GM21786 (cell line): ENCODE results near the gene LRRC45.

ENCODE experiments used
- ATAC-seq: cut with Tn5 transposase; IDR thresholded peaks from one replicate; pipeline ENCODE4 v1.9.1; 2021; ENCODE audit not compliant: unreplicated experiment

Gene LRRC45

DNA sequence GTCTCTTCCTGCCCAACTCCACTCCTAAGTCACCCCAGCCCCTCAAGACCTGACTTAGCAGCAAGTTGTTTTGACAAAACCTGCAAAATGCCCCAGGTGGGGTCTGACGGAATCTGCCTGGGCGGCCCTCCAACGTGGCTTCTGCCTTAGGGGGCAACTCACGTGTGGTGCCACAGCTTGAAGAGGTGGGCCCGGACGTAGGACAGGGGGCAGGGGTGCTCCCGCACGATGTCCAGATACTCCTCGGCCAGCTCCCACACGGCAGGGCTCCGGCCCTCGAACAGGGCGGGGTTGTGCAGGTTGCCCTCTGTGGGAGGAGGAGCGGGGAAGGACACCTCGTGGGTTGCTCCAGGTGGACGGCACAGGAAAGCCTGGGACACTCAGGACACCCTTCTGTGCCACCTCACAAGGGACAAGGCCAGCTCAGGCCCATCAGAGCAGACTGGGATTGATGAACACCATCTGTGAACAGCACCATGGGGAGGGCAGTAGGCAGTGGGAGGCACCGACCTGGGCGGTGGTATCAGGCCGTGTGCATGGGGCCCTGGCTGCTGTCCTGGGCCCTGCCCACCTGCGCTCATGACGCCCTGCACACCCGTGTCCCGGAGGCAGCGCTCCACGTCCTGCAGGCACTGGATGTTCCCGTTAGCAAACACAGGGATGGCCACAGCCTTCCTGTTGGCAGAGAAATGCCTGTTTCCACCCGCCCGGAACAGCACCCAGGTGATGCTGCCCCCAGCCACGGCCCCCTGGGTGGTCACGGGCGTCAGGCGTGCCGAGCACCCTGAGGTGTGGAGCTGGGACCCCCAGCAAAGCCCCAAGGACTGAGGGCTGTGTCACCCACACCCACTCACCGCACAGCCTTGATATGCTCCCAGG is 38.2 kb downstream of the LRRC45 start:
- ATAC-seq, result no peak

DNA sequence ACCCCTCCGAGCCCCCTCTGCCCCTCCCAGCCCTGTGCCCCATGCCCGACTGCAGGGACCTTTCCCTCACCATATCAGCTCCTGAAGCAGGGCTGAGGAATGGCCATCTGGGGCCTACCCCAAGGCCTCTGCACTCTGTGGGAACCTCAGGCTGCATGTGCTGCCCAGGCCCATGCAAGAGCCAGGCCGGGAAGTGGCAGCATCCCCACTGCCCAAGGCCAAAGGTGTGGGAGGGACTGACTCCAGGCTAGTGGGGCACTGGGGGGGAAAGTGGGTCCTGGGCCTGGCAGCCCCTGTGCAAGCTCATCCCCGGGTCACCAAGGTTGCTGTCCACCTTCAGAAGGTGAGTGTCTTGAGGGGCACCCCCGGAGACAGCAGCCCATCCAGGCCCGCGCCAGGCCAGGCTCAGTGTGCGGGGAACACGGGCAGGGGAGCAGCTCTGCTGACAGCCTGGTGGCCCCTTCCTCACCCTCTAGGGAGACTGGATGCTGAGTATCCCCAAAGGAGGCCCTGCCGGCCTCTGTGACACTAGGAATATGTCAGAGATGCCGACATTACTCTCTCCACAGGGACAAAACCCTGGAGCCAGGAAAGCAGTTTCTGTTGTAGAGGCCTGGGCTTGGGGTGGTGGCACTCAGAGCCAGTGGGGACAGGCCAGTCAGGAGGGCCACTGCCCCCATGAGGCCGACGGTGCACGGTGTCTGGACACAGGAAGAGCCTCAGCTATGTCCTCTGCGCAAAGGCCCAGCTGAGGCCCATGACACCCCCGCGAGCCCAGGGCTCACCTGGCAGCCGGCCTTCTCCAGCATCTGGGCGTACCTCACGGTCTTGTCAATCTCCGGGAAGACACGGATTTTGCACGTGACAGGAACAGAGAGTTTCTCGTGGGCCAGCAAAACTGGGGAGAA is 39.2 kb downstream of the LRRC45 start:
- no peak for ATAC-seq

DNA sequence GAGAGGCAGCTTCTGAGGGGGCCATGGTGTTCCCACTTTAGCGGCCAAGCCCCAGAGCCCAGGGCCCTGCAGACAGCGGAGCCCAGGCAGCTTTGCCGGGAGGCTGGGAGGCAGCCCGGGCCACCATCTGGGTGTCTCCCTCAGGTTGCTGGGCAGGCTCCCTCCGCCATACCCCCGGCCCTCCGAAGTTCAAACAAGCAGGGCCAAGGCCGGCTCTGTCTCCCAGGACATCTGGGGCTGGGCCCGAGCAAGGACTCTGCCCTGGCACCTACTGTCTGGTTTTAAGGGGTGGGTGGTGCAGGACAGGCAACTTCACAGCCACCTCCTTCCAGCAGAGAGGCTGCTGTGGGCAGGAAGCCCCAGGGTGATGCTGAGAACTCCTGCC is 39.9 kb downstream of the LRRC45 start:
- ATAC-seq, result no peak

DNA sequence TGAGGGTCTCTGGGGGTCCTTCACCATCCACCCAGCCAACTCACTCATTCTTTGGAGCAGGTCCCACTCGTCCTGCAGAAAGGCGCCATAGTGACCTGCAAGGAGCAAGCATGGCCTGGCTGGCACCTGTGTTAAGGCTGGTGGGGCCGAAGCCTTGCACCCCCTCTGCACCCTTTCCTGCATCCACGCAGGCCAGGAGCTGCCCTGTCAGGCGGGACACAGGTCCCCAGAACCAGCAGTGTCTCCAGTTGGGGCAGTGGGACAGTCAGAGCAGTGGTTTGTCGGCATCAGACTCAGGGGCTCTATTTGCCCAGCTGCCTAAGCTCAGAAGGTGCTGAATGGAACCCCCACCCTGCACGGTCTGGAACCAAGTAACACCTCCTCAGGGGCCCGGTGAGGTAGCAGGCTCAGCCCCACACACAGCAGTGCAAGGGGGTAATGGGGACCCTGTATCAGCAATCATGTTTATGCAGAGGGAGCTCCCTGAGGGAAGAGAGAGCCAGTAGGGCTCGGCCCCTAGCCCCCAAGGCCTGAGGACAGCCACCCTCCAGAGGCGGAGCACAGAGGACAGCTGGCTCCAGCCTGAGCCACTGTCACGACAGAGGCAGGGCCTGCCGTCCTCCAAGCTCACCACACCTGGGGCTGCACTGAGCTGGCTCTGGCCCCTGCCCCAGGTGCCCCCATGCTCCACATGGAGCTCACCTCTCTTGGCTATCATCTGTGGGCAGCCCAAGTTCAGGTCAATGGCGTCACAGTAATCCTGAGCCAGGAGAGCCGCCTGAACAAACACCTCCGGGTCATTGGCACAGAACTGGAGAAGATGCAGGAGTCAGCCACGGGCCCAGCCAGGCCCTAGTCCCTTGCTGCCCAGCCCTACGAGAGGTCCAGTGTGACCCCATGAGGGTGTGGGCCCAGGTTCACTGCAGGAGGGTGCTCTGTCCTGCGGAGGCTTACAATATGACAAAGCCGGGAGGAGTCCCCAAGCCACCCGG is 40.6 kb downstream of the LRRC45 start:
- ATAC-seq, result no peak

GRCh38 chr17:82064433-82065192 is 41.5 kb downstream of the LRRC45 start:
- ATAC-seq, result no peak

DNA sequence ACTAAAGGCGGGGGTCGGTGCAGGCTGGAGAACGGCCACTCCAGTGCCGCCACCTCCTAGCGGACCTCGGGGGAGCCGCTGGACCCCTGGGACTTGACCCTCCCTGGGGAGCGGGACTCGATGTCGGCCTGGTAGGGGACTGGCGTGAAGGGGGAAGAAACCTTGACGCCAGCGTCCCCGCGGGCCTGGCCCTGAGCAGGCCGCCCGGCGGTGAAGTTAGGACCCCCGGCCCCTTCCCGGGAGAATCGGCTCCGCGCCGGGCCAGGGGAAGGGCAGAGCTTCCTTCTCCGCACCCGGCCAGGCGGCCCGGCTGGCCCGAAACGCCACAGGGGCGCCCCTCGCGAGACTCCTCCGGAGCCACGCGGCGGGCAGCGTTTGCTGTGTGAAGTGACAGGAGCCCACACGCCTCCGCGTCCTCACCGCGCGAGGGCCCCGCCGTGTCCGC is 42.1 kb downstream of the LRRC45 start:
- ATAC-seq, result no peak

DNA sequence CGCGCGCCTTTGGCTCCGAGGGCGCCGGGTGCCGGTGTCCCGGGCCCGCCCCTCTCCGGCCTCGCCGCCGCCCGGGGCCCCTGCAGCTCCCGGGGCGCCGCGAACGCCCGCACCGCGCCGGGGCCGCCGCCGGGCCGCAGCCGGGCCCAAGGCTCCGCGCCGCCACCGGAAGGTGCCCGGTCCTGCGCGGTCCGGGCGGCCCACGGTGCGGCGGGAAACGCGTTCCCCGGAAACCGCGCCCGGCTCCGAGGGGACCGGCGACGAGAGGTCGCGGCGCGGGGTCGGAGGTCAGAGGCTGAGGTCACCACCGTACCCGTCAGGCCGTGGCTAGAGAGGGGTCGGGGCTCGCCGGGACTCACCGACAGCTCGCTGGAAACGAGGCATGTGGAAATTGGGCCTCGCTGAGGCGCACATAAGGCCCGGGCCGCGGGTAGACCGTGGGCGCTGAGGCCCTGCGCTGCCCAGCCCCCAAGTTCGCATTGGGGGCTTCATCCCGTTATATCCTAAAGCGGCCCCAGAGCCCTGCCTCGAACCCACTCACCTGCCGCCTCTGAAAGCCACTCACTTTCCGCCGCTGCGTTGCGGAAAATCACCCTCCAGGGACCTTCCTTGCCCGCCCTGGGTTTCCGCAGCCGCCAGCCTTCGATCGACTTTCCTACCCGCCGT is 42.7 kb downstream of the LRRC45 start, which contains the start of gene DUS1L:
Gene DUS1L, minus strand, starts transcription at position 167 of the 666 bp plus-strand sequence. CDS start 745 bp downstream, outside the sequence.
- ATAC-seq, result peak; percentile 56

DNA sequence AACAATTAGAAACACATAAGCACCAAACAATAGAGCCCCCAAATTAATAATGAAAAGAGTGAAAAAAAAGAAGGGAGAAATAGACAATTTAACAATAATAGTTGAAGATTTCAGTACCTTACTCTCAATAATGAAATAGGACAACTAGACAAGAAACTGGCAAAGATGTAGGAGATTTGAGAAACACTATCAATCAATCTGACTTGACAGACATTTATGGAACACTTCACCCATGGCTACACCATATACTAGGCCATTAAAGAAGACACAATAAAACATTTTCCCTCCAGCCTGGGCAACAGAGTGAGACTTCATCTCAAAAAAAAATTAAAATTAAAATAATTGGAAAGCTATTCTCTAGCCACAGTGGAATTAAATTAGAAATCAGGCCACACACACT is 47.5 kb downstream of the LRRC45 start:
- no peak for ATAC-seq

DNA sequence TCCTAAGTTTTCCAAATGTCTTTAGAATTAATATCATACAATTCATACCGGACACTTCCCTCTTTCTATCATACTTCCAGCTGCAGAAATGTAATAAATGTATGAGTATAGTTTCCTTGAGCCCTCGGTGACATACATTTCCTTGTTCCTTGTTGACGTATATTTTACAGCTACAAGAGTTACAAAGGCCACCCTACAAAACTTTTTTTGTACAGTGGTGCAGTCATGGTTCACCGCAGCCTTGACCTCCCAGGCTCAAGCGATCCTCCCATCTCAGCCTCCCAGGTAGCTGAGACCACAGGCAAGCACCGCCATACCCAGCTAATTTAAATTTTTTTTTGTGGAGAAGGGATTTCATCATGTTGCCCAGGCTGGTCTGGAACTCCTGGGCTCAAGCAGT is 49.7 kb downstream of the LRRC45 start:
- no peak for ATAC-seq

- no peak for ATAC-seq
Observed at GRCh38 chr17:82073446-82073845, 50.3 kb downstream of the LRRC45 start.

- no peak for ATAC-seq
Observed at GRCh38 chr17:82076018-82076784, 53.1 kb downstream of the LRRC45 start.

DNA sequence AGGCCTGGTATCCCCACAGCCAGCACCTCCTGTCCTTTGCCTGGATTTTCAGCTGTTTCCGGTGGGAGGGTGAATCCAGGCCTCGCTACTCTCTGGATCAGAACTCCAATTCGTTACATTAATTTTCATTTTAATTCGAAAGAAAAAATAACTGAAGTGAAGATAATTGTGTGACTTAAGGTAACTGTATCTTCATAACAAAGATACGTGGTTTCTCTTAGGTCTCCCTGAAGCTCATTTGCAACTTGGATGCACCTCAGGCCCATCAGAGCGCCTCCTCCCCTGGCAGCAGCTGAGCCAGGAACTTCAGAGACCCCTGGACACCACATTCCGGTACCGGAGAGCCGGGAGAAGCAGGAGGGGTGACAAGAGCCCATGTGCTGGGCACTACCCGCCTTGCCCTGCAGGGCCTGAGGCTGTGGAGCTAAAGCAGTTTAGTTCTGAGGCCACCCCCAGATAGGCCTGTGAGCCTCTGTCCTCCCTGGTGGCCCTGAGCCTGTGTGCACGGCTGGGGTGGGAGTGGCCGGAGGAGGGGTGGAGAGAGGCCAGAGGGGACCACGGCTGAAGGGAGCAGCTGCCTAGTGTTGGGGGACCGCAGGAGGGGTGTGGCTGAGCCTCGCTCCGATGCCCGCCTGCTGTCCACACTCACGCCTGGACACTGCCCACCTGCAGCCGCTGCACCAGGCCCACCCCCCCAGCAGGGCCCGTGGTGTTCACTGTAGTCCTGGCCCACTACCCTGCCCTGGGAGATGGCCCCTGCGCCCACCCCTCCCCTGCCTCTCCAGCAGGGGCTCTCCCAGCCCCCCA is 53.9 kb downstream of the LRRC45 start:
- ATAC-seq, result no peak

DNA sequence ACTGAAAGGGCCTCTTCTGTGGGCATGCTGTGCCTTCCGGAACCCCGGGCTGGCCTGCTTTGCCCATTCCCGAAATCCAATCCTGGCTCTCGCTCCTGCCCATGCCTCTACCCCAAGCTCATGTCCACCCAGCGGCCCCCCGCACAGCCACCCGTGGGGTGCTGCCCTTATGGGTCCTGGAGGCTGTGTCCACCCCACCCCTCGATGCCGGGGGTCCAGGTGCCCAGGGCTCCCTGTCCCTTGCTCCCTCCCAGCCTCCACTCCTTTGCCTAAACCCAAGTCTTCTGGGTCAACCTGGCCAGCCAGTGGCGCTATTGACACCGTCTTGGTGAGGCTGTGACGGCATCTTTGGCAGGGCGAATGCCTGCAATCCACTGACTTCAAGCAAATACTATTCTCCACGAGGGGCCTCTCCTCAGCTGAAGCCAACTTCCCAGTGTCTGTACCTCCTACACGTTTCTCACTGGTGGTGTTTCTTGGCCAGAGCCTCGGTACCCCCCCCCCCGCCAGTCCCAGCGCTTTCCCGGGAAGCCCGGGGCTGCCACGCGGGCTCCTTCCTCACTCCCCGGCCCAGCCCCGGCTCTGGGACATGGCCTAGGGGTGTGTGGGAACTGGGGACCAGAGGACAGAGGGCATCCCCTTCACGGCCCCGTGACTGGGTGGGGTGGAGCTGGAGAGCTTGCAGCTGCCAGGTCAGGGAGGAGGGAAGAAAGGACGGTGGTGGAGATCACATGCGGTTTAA is 54.7 kb downstream of the LRRC45 start:
- ATAC-seq, result no peak

DNA sequence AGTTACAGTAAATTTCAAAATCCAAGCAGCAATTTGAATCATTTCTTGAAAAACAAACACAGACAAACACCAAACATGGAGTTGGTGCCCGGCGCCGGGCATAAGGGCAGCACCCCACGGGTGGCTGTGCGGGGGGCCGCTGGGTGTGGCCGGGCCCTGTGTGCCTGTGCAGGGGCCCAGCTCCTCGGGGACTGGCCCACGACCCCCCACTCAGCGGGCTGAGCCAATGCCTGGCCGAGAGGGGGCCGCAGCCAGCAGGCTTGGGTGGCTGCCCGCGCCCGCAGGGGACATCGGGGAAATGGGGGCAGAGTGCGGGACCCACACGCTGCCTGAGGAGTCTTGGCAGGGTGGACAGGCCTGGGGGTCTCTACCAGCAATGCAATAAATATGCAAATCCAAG is 55.3 kb downstream of the LRRC45 start:
- no peak for ATAC-seq

- no peak for ATAC-seq
Observed at GRCh38 chr17:82079001-82079677, 56.0 kb downstream of the LRRC45 start.

DNA sequence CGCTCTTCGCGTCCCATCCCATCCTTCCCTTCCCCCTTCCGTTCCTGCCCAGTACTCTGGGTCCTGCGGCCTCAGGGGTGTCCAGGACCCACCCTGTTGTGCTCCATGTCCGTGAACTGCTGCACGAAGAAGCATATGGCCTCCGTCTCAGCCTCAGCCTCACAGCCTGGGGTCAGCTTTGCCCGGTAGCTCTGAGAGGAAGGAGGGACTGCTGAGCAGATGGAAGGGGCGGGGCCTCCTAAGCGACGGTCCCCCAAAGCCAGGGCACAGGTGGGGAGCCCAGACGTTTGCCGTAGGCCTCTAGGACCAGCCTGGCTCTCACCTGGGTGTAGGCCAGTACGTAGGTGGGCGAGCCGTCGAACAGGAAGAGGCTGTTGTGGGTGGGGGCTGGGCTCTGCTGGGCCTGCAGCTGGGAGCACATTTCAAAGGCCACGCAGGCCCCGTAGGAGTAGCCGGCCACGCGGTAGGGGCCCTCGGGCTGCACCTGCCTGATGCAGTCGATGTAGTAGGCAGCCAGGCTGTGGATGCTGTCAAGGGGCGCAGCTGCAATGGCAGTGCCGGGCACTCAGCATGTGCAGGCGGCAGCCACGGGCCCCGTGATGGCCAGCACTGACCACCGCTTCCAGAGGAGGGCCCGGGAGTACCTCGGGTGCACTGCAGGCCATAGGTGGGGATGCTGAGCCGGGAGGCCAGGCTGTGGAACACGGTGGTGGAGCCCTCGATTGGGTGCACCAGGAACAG is 57.1 kb downstream of the LRRC45 start:
- ATAC-seq, result no peak
